ENCODE results near the gene TBC1D12.
"Not testable (repeated sequence)": the region's sequence is repeated elsewhere in the genome, so short reads cannot be mapped to it uniquely, and the experiment has no call there.

TBC1D12 gene

GRCh38 chr10:94402204-94402842 is at the start of gene TBC1D12:
Gene TBC1D12 (plus strand): TSS chr10:94402541. CDS start chr10:94402614, 73 bp downstream.
- peak; percentile 35 to 86 for DNase-seq

GRCh38 chr10:94353336-94353735 is 49.0 kb upstream of the TBC1D12 start:
- DNase-seq = no peak

- DNase-seq = no peak
These were observed 46.5 kb upstream of the TBC1D12 start for GRCh38 chr10:94355841-94356240.

GRCh38 chr10:94357193-94357592 is 45.1 kb upstream of the TBC1D12 start:
- DNase-seq = no peak

- no peak for DNase-seq
These were observed 43.9 kb upstream of the TBC1D12 start for GRCh38 chr10:94358480-94358879.

- no peak for DNase-seq
These were observed 41.1 kb upstream of the TBC1D12 start for GRCh38 chr10:94361171-94361794.

GRCh38 chr10:94362360-94363250 is 39.7 kb upstream of the TBC1D12 start, which contains the start of gene NOC3L:
Gene NOC3L (minus strand): TSS chr10:94362939. CDS start chr10:94362838, 101 bp downstream.
- DNase-seq = peak; percentile 56 to 80

- DNase-seq = no peak
These were observed 39.1 kb upstream of the TBC1D12 start for GRCh38 chr10:94363251-94363565.

- DNase-seq = no peak
These were observed 37.9 kb upstream of the TBC1D12 start for GRCh38 chr10:94364482-94364881.

GRCh38 chr10:94366382-94366781 is 36.0 kb upstream of the TBC1D12 start:
- no peak for DNase-seq

- DNase-seq = no peak
These were observed 31.8 kb upstream of the TBC1D12 start for GRCh38 chr10:94370501-94370900.

- DNase-seq = no peak
These were observed 27.0 kb upstream of the TBC1D12 start for GRCh38 chr10:94375374-94375773.

- DNase-seq = no peak
These were observed 25.5 kb upstream of the TBC1D12 start for GRCh38 chr10:94376865-94377264.

GRCh38 chr10:94383530-94383929 is 18.8 kb upstream of the TBC1D12 start:
- no peak for DNase-seq

GRCh38 chr10:94385733-94386132 is 16.6 kb upstream of the TBC1D12 start:
- DNase-seq = not testable (repeated sequence)

GRCh38 chr10:94392117-94392516 is 10.2 kb upstream of the TBC1D12 start:
- DNase-seq = not testable (repeated sequence)

GRCh38 chr10:94397549-94398370 is 4.6 kb upstream of the TBC1D12 start:
- no peak for DNase-seq

GRCh38 chr10:94398762-94399161 is 3.6 kb upstream of the TBC1D12 start:
- DNase-seq = no peak

- DNase-seq = no peak
These were observed 570 bp downstream of the TBC1D12 start for GRCh38 chr10:94402843-94403379.

GRCh38 chr10:94403380-94404213 is 1.3 kb downstream of the TBC1D12 start:
- no peak for DNase-seq

GRCh38 chr10:94405406-94405805 is 3.1 kb downstream of the TBC1D12 start:
- DNase-seq = no peak

- no peak for DNase-seq
These were observed 5.3 kb downstream of the TBC1D12 start for GRCh38 chr10:94407668-94408067.

Measured in cerebellar nuclear complex (tissue), 1 donor.